ENCODE results near the gene BSG. TPM values are rescaled to one million over a fixed set of nuclear protein-coding genes. Genes with fewer than 3 reads are reported as not detected.

BSG gene
- total and polyA plus RNA-seq, 2 of the 4 experiments (the other 2 are of a cell fraction): 130 to 698 TPM

- H3K27ac ChIP-seq (ENCODE audit: insufficient read depth, low read length): no peak overlapping the region; the same call in 1 of the 2 replicates
- H3K18ac ChIP-seq (ENCODE audit: low read depth, low read length): no peak overlapping the region
- no peaks in the 10 kb centered on the region for H3K27me3 ChIP-seq (ENCODE audit: control insufficient read depth, insufficient read depth, low read length)
- no peak overlapping the region for H3K4me2 ChIP-seq (ENCODE audit: low read depth, low read length)
- WGBS, 2 experiments (ENCODE audit: extremely low coverage in 2 of 2, insufficient read length in 1 of 2): 100% methylated on average over 2 of the region's 24 CpGs; no CpG with 5 or more reads in 1 of the 2 experiments
- H2BK20ac ChIP-seq (ENCODE audit: low read depth, low read length): no peak overlapping the region
- H4K8ac ChIP-seq (ENCODE audit: low read depth in 2 of 2, low read length in 2 of 2): no peak overlapping the region
- peaks cover 35% of the 10 kb centered on the region for H3K36me3 ChIP-seq (ENCODE audit: control insufficient read depth, insufficient read depth, low read length)
- no peak overlapping the region for H3K9ac ChIP-seq (ENCODE audit: low read depth, low read length)
- DNase-seq (no peak), ATAC-seq (ENCODE audit: low read depth) (no peak)
- intact Hi-C loops (cut with micrococcal nuclease): no loop called here
- no peak overlapping the region for H2BK120ac ChIP-seq (ENCODE audit: low read depth, low read length)
- no peaks in the 10 kb centered on the region for H3K9me1 ChIP-seq (ENCODE audit: insufficient read depth, low read length)
- H4K91ac ChIP-seq (ENCODE audit: insufficient read depth, low read depth, low read length): no peak overlapping the region
- no peak overlapping the region for H2BK5ac ChIP-seq (ENCODE audit: low read depth, low read length, poor library complexity, severe bottlenecking)
- H3K14ac ChIP-seq (replicated peaks; ENCODE audit: low read depth, low read length): no peak overlapping the region
- no peaks in the 10 kb centered on the region for H3K9me3 ChIP-seq (ENCODE audit: control insufficient read depth, insufficient read depth, low read length)
- POLR2A ChIA-PET (ENCODE audit: unreplicated experiment): no interaction called here
- H2AK5ac ChIP-seq (ENCODE audit: low read depth, low read length): no peak overlapping the region
- H4K20me1 ChIP-seq (ENCODE audit: insufficient read depth, low read length): peaks cover 3% of the 10 kb centered on the region
- no peak overlapping the region for H2AFZ ChIP-seq (replicated peaks; ENCODE audit: low read length, poor library complexity)
- BruUV-seq (replicated peaks): no TSS peak
- in situ Hi-C loops (cut with MboI; ENCODE audit: low sequenced_read_pairs): no loop called here
- H4K5ac ChIP-seq (ENCODE audit: low read depth, low read length): no peak overlapping the region
- H3K79me1 ChIP-seq (ENCODE audit: low read depth in 1 of 2, low read length in 2 of 2): peaks cover 0 to 7% of the 10 kb centered on the region in 2 experiments; a peak in 1 of 4 replicates
- TF ChIP-seq USF2 (IDR thresholded peaks at IDR 0.05; ENCODE audit: low read depth, low read length) (no peak), RAD21 (IDR thresholded peaks at IDR 0.05; ENCODE audit: low read length) (no peak), ELK1 (IDR thresholded peaks at IDR 0.05; ENCODE audit: borderline replicate concordance, low read depth, low read length) (no peak), MAFK (IDR thresholded peaks at IDR 0.05; ENCODE audit: low read depth, low read length) (no peak), RFX5 (IDR thresholded peaks at IDR 0.05; ENCODE audit: low read depth, low read length) (no peak), BHLHE40 (IDR thresholded peaks at IDR 0.05; ENCODE audit: low read depth, low read length) (no peak), MXI1 (IDR thresholded peaks at IDR 0.05; ENCODE audit: borderline replicate concordance, low read depth, low read length) (no peak), POLR2A (IDR thresholded peaks at IDR 0.05; ENCODE audit: low read depth, low read length) (no peak), SMC3 (IDR thresholded peaks at IDR 0.05; ENCODE audit: low read depth, low read length) (no peak), MAZ (IDR thresholded peaks at IDR 0.05; ENCODE audit: borderline replicate concordance, low read depth, low read length) (no peak), FOS (IDR thresholded peaks at IDR 0.05; ENCODE audit: low read depth, low read length) (no peak), NFE2L2 (IDR thresholded peaks at IDR 0.05; ENCODE audit: low read depth, low read length) (no peak), CHD1 (IDR thresholded peaks at IDR 0.05; ENCODE audit: low read depth, low read length) (no peak), CTCF (conservative IDR thresholded peaks at IDR 0.05; ENCODE audit: low read depth, low read length) (no peak), CEBPB (IDR thresholded peaks at IDR 0.05; ENCODE audit: low read depth, low read length) (no peak), RCOR1 (IDR thresholded peaks at IDR 0.05; ENCODE audit: insufficient replicate concordance, low read length) (no peak)
- H3K23ac ChIP-seq (ENCODE audit: low read depth, low read length): no peak overlapping the region
- no peak overlapping the region for H3K4ac ChIP-seq (ENCODE audit: low read depth, low read length)
- no peak overlapping the region for H3K4me3 ChIP-seq (ENCODE audit: insufficient read depth, low read depth, low read length)
- dilution Hi-C loops (cut with HindIII; ENCODE audit: low sequenced_read_pairs, unreplicated experiment): no loop called here
- H3K4me1 ChIP-seq (ENCODE audit: control insufficient read depth, insufficient read depth, low read length): no peaks in the 10 kb centered on the region
- H2BK15ac ChIP-seq (ENCODE audit: low read depth, low read length): no peak overlapping the region
- H2AK9ac ChIP-seq (replicated peaks; ENCODE audit: low read depth, low read length, poor library complexity): no peak overlapping the region
- CTCF ChIA-PET: no interaction called here
- H3K56ac ChIP-seq (ENCODE audit: extremely low read depth, insufficient read depth, low read length): no peak overlapping the region
Observed at GRCh38 chr19:624433-625109, 52.2 kb downstream of the BSG start.
